ENCODE data around the gene CHD3.

DNA sequence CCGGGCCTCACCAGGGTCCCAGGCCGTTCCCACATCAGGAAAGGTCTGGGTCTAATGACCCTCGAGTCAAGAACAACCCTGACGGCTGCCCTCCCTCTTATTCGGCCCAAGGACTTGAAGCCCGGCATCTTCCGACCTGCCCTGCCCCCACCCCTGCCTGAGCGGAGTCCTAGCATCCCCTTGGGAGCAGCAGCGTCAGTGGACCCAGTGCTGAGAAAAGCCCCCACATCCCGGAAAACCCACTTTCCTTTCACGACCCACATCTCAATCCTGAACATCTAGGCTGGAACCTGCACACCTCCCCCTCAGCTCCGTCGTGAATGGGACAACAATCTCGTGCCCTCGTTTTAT lies 33.0 kb upstream of the CHD3 start:
- TF ChIP-seq, protein P1, sequence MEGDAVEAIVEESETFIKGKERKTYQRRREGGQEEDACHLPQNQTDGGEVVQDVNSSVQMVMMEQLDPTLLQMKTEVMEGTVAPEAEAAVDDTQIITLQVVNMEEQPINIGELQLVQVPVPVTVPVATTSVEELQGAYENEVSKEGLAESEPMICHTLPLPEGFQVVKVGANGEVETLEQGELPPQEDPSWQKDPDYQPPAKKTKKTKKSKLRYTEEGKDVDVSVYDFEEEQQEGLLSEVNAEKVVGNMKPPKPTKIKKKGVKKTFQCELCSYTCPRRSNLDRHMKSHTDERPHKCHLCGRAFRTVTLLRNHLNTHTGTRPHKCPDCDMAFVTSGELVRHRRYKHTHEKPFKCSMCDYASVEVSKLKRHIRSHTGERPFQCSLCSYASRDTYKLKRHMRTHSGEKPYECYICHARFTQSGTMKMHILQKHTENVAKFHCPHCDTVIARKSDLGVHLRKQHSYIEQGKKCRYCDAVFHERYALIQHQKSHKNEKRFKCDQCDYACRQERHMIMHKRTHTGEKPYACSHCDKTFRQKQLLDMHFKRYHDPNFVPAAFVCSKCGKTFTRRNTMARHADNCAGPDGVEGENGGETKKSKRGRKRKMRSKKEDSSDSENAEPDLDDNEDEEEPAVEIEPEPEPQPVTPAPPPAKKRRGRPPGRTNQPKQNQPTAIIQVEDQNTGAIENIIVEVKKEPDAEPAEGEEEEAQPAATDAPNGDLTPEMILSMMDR (IDR thresholded peaks at IDR 0.05) = no peak
- TF ChIP-seq POLR2A (IDR thresholded peaks at IDR 0.05) = no peak
